Hematopoietic multipotent progenitor cell treated with erythropoietin and hydrocortisone succinate and interleukin-3 and kit ligand, for 15 days (in vitro differentiated cells): ENCODE data around the gene SLX4IP.

Source experiments
- DNase-seq: peaks from one replicate; pipeline ENCODE4 v3.0.0-alpha.2; 2015; ENCODE audit warnings: low spot score

Gene SLX4IP

DNA sequence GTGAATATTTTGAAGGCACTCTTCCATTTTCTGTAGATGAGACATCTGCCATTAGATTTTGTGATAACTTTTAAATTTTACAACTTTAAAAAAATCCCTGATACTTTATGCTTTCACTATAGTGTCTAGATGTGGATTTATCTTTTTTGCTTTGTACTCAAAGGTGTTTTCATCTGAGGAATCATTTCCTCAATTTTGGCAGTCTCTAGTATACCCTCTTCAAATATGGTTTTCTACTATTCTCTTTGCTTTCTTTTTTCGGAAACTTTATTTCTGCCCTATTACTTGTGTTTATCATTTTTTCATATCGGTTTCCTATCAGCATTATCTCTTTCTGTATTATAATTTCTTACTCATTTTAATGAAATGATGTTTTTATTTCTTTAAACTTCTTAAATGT, 62.2 kb downstream of the SLX4IP start:
- DNase-seq, result no peak

DNA sequence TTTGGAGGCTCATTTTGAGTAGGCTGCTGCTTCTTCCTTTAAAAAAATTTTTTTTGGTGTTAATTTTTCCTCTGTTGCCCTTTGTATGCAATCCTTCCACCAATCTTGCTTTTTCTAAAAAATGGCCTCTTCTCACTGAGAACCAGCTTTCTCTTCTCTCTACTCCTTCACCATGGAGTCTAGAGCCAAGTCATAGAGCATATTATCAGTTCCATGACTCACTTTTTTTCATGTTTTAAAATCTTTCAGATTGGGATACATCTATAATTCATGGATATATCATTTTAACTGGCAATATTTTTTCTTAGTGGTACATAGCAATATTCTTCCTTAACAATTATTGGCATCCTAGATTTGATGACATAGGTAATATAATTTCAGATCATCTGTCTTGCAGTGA, 62.7 kb downstream of the SLX4IP start:
- peak; percentile 43 for DNase-seq

DNA sequence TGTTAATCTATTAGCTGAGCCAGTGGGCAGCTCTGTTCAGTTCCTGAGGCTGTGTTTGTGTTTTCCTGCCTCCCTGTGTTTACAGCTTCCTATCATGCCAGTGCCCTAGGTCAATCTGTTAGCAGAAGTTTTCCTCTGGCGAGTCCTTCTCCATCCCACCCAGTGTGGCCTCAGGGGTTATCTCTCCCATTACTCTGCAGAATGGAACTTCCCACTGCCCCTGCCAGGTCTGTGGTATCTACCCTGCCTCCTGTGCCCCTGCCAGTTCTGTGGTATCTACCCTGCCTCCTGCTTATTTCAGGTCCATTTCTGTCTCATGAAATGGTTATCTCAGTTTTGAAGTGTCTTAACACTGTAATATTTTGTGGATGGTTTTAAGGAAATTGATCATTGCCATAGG, 63.1 kb downstream of the SLX4IP start:
- peak; percentile 63 for DNase-seq

DNA sequence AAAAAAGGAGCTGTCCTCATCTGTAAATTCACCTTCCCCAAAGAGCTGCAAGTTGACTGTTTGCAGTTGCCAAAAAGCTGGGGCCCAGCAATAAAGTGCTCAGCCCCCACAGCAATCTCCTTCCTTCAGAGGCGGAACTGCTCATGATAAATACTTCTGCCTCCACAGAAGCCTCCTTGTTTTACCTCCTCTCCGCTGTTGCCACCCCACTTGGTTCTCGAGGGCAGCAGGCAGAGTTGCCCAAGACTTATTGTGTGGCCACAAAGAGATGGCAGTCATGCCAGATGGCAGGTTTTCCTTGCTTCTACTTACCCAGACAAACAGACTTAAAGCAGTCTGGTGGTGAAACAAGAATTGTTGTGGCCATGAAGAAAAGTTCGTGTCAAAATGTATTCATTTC, 66.3 kb downstream of the SLX4IP start:
- peak; percentile 41 for DNase-seq

DNA sequence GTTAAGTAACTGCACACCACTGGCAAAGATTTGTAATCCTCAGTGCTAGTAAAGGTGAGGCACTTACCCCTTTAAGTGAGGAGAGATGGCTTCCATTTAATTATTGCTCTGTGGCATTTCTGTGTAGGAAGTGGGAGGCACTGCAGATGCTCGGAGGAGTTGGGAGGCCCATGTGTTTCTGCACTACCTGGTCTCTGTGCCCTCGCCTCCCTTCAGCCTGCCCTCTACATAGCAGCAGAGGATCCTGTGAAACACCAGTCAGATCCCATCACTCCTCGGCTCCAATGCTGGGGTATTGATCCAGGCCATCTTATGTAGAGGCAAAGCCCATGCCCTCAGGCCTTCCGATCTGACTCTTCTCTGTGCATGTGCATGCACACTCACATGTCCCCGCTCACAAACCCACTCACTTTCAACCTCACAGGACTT, 67.0 kb downstream of the SLX4IP start:
- DNase-seq, result no peak

DNA sequence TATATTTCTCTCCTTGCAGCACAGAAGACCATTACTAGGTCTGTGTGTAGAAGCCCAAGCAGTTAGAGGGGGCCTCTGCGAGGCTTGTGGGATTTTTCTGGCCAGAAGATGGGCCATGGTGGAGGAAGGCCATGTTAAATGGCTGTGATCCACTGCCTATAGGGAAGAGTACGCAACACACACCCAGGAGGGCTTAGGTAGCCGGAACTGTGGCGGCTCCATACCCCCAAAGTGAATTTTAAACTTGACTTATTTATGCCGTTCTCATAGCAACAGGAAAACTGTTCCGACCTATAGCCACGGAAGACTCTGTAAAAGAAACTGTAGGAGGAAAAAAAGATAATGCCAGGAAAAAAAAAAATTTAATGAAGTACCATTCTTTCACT, 69.5 kb downstream of the SLX4IP start:
- DNase-seq, result no peak

DNA sequence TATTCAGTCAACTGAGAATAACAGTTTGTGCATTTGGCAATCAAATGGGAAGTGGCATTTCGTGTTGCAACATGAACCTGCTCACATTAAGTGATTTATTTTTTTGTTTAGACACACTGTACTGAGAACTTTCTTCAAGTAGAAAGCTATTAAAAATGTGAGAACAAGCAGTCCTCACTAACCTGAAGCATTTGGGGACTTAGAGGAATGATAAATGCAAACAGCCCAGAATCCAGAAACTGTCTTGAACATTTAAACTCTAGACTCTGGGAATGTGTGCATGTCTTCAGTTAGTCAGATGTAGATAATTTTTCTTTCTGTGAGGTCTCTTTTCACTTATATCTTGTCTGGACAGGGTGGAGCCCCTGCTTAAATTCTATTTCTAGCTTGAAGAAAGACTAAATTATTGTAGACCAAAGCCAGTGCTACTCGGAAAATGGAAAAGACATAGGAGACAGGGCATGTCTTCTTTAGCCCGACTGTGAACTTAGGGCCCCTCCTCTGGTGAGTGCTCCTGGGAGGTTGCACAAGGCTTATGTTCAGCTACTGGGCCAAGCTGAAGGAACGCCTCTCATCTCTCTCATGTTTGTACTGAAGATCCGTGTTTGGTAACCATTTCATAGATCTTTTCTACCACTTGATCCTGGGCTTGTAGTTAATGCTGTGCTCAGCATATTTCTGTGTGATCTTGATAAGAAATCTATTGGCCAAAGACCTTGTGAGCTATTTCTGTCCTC, 70.1 kb downstream of the SLX4IP start:
- DNase-seq, result peak; percentile 18

DNA sequence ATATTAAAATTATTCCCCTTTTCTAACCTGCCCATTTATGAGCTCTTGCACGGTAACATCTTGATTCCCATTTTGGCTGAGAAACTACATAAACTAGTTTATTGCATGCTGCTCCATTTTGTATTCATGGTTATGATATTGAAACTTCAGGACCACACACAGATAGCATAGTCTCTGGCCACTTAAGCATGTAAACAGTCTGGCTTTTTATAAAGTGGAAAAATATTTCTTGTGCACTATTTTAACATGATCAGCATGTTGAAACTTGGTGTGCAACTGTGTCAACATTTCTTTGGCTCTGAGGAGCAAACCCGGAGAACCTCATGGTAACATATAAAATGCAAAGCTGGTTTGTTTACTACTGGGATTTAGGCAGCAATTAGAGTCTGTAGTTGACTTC, 70.7 kb downstream of the SLX4IP start:
- DNase-seq, result no peak

DNA sequence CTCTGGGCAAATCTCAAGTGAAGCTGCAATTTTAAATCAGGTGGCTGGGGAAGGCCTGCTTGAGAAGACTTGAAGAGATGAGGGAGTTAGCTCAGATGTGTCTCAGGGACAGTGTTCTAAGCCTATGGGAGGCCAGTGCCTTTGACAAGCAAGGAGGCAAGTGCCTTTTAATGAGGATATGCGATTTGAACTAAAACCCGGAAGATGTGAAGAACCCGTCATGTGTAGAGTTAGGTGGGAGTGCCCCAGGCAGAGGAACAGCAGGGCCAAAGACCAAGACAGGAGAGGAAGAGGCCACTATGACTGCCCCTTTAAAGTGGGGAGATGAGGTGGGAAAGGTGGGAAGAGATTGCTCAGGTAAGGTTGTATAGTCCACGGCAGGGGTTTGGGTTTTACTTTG, 71.9 kb downstream of the SLX4IP start:
- no peak for DNase-seq

DNA sequence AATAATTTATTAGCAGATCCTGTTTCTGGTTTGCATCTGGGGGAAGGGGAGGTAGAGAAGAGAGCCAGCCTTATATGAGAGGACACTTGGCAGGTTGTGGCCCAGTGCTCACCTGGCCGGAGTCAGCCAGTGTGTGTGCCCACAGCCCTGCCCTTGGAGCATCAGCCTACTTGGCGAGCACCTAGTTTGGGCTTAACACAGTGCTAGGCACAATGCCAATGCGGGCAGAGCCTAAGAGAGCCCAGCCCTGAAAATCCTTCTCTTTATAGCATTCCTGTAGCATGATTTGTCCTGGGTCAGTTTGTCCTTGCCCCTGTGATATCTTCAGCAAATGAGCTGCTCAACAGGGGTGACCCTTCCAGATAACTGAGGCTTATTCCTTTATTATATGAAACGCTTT, 73.0 kb downstream of the SLX4IP start:
- peak; percentile 52 for DNase-seq

DNA sequence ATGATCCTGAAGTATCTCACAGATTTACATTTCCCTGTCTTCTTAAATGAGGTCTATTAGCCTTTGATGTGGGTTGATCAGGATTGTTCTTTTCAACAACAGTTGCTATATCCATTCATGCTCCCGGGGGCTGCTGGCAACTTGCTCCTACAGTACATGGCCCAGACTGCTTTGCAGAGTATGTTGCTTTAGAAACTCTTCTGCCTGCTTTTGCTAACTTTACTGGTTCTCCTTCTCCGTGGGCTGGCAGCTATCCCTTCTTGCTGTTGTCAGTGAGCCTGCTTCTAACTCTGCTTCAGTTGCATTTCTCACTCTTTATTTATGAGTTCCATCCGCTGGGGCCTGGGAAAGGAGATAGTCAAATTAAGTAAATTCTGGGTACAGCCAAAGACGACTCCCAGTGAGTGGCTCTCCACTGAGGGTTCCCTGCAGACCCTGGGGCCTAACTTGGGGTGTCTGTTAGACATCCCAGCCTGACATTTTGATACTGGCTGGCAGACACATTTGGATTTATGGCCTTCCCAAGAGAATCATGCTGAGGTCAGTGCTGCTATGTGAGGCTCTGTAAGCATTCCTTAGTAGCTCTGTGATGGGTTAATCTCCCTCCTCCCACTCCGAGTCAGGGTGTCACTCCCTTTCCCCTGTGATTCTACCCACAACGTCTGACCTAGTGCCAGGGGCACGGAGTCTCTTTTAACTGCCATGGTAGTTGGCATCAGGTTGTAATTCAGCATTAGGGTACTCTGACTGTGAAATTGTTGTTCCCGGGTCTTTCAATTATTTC, 73.6 kb downstream of the SLX4IP start:
- DNase-seq, result peak; percentile 33

DNA sequence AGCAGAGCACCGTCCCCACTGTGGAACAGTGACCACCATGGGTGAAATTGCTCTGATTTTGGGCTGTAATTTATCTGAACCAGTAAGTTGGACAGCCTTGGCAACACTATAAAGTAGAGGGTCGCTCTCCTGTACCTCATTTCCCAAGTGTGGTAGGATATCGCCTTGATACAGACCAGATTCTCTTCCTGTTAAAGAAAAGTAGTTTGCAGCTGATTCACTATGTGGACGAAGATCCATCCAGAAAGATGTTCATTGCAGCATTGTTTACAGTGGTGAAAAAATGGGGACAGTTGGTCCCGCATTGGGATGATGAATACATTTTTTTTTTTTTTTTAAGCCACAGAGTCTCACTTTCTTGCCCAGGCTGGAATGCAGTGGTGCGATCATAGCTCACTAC, 74.3 kb downstream of the SLX4IP start:
- no peak for DNase-seq

DNA sequence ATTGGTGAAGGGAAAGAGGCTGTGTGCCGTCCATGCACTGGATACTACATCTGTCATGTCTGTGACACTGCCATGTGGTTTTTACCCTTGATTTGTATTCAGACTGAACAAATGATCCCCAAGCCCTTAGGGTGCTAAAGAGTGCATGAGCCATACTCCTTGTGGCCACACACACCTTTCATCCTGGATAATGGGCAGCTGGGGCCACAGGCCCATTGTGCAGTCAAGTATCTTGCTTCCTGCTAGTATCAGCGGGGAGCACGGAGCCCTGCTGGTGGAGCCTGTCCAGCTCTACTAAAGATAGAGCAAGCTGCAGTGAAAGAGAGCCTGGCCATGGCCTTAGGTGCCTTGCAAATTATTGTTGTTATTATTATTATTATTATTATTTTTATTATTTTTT, 75.1 kb downstream of the SLX4IP start:
- DNase-seq, result no peak

DNA sequence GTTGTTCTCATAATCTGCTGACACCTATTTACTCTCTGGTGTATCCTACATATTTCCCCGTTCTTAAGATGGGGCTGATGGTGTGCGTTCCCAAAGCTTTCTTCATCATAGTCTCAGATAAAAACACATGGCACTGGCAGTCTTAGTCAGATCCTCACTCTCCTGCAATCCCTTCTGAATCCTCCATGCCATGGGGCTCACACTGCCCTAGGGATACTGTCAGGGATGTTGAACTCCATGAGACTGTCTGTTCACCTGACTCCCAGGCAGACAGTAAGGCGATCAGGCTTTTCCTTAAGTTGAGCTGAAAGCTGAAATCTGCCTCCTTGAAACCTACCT, 76.0 kb downstream of the SLX4IP start:
- DNase-seq, result no peak

DNA sequence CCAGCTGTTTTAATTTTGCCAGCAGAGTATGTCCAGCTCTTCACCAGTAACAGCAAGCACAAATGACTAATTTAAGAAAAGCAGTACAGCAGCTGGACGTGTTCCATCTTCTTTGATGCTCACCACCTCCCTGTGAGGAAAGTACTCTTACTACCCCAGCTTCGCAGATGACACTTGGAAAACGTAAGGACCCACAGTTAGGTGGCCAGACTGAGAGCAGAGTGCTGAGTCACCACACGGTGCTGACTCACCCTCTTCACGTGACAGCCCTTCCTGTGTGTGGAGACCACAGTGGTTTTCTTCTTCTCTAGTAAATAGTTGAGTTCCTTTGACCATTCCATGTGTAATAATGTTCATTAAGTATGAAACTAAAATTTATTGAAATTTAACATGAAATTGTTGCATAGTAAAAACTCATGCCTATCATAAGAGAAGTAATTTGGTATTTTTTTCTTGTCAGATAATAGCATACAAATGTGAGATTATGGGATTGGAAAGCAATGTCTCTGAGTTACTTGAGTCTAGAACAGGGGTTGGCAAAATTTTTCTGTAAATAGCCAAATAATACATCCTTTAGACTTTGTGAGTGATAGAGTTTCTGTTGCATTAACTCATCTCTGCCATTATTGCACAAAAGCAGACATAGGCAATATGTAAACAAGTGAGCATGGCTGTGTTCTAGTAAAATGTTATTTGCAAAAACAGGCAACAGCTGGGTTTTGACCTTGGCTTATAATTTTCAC, 76.6 kb downstream of the SLX4IP start:
- peak; percentile 94 for DNase-seq

DNA sequence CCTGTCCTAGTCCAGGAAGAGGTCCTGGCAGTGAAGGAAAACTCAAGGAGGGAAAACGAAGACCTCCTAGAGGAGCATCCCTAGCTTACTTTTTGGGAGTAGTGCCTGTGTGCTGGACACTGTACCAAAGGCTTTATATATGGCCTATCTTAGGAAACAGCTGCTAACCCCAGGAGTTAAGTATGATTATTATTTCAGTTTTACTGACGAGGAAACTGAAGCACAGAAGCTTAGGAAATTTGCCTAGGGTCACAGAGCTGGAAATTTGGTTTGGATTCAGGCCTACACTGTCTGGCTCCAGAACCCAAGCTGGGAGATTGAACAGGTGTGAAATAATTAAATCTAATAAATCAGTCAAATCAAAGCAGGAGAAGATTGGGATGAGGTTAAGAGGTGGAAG, 78.0 kb downstream of the SLX4IP start:
- DNase-seq, result no peak

DNA sequence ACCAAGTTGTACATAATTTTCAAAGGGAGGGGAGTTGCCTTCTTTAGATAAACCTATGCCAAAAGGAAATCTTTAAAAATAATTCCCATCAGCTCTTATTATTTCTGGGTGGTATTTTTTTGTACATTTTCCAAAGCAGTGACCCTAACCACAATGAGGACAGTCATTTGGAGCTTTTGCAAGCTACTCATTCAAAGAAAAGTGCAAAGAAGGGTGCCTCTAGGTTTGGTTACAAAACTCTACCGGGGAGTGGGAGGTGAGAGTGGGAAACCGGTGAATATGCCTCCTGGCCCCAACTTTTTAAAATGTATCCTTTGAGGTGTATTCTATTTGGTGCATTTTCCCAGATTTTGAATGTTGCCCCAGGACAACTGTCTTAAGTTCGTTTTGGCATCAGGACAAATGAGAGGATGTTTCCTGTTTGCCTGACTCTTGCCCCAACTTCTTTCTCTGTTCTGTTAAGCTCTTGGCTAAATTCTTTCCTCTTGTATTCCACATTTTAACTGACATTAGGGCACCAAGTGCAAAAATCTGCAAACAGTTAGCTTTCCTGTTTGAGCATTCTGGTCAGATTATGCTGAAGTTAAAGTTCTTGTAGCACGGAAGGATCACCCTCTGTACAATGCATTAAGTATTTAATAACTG, 78.9 kb downstream of the SLX4IP start:
- no peak for DNase-seq

DNA sequence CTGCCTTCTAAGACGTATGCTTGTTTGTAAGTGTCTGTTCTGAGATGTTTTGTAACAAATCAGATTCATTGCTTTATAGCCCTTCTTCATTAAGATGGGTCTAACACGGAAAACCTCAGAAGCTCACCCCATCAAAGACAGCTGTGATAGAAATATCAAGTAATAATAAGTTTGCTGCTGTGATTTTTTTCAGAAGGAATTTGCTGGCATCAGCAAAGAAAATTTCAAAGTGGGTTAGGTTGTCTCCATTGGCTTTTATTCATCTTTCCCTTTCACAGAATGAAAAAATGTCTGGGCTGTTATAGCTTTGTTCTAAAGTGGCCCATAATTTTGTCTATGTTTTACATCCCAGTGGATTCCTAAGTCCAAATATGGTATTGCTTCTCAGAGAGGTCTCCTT, 81.4 kb downstream of the SLX4IP start:
- no peak for DNase-seq

DNA sequence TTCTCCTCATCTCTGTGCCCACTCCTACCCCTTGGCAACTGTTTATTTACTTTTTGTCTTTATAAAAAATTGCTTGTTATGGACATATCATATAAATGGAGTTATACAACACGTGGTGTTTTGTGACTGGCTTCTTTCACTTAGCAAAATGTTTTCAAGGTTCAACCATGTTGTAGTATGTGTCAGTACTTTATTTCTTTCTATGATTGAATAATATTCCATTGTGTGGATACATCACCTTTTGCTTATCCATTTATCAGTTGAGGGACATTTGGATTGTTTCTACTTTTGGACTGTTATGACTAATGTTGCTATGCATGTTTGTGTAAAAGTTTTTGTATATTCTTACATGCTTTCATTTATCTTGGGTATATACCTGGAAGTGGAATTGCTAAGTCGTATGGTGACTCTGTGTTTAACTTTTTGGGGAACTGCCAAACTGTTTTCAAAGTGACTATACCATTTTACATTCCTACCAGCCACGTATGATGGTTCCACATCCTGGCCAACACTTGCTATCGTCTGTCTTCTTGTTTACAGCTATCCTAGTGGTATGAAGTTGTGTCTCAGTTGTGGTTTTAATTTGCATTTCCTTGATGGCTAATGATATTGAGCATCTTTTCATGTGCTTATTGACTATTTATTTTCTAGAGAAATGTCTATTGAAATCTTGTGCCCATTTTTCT, 84.4 kb downstream of the SLX4IP start:
- peak; percentile 29 for DNase-seq

DNA sequence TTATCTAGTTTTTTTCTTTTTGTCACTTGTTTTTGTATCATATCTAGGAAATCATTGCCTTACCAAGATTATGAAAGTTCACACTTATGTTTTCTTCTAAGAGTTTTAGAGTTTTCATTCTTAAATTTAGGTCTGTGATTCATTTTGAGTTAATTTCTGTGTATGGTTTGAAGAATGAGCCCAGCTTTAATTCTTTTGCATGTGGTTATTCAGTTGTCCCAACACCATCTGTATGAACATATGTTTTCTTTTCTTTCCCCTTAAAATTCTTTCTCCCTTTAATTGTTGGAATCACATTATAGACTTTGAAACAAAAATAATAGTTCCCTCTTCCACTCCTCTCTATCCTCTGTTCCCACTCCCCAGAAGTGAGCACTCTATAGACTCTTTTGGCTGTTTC, 85.4 kb downstream of the SLX4IP start:
- no peak for DNase-seq

DNA sequence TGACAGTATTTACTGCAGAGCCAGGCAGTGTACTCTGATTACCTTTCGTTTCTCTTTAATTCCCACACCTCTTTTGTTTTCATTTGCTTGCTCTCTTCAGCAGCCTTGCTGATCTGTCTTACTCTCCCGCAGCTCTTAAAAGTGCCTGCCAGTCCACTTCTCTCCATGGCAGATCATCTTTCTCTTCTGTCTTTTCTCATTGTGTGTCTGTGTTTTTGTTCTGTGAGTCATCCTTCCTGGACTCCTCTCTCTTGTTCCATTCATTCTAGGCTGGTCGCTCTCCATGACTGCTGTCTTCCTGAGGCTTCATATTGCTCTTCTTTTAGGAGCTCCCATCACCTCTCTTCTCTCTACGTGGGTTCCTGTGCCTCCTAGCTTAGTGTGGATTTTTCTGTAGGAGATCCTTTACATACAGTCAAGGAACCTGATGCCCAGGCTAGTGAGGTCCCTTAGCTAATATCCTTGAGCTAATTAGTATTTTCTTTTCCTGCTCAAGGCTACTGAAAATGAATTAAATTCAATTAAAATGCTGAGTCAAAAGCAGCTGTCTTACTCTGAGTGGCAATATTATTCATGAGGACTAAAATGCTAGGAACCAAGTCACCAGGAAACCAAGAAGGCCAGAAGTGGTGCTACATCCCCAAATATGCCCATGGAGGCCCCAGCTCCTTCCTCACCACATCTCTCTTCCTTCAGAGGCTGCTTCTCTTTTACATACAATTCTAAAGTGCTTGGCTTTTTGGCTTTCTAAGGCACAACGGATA, 86.1 kb downstream of the SLX4IP start:
- DNase-seq, result no peak
